Activated CD8-positive, alpha-beta T cell treated with anti-CD3 and anti-CD28 coated beads for 36 hours (primary cell): ENCODE results near the gene CHST13. TPM values are rescaled to one million over a fixed set of nuclear protein-coding genes. Genes with fewer than 3 reads are reported as not detected.

Experiments used
- ATAC-seq: fragments of 200-7000 bp; cut with Tn5 transposase; one replicate; pipeline ENCODE4 v1.10.0; 2021; ENCODE audit warnings: mild to moderate bottlenecking, moderate library complexity
- CTCF ChIA-PET: fragments of 350-600 bp; sonication (Branson Sonifier 250); formaldehyde crosslinking; loops from one replicate; lab custom pipeline; 2021; ENCODE audit warnings: antibody characterized with exemption; lab: Charles Lee
- POLR2A ChIA-PET: fragments of 350-600 bp; sonication (Branson Sonifier 250); formaldehyde crosslinking; loops from one replicate; lab custom pipeline; 2021; ENCODE audit warnings: antibody characterized with exemption; lab: Charles Lee
- DNase-seq: peaks from one replicate; pipeline ENCODE4 v3.0.0-alpha.2; 2020
- H3K27ac Mint-ChIP-seq: one replicate; pipeline ENCODE4 v1.8.0; 2021; ENCODE audit warnings: mild to moderate bottlenecking, mixed read lengths
- H3K27me3 Mint-ChIP-seq: one replicate; pipeline ENCODE4 v1.8.0; 2021; ENCODE audit warnings: mixed read lengths
- H3K36me3 Mint-ChIP-seq: one replicate; pipeline ENCODE4 v1.8.0; 2021; ENCODE audit warnings: low read depth, mixed read lengths
- H3K4me1 Mint-ChIP-seq: one replicate; pipeline ENCODE4 v1.8.0; 2021; ENCODE audit warnings: low read depth, mixed read lengths
- H3K4me3 Mint-ChIP-seq: one replicate; pipeline ENCODE4 v1.8.0; 2021; ENCODE audit warnings: mild to moderate bottlenecking, moderate library complexity, mixed read lengths
- H3K9me3 Mint-ChIP-seq: one replicate; pipeline ENCODE4 v1.8.0; 2021; ENCODE audit warnings: mixed read lengths
- CTCF ChIP-seq: fragments of 200-600 bp; IDR thresholded peaks from one replicate; pipeline ENCODE4 v1.8.0; 2022; ENCODE audit warnings: antibody characterized with exemption, mild to moderate bottlenecking
- intact Hi-C: fragments of 100-400 bp; cut with micrococcal nuclease; formaldehyde crosslinking; loops from one replicate; pipeline ENCODE4 v1.10.0; 2022
- total RNA-seq, 2 experiments: library from RNA; stranded (reverse); gene quantifications; one replicate each; pipeline ENCODE4 v1.2.3, GENCODE V29; 2021

The CHST13 gene
- total RNA-seq, 2 experiments from 2014 or later, result not detected

GRCh38 chr3:126501054-126501453, 22.9 kb upstream of the CHST13 start:
- POLR2A ChIA-PET, result no interaction called here
- no peak for ATAC-seq
- no peak overlapping the region for H3K27ac Mint-ChIP-seq

GRCh38 chr3:126501736-126502135, 22.2 kb upstream of the CHST13 start:
- peaks cover 1% of the 10 kb centered on the region for H3K27me3 Mint-ChIP-seq
- TF ChIP-seq CTCF, result no peak
- CTCF ChIA-PET, result interaction anchor here (0.6 kb wide), 1 partner anchor 31 kb away, joined by 3 read pairs; no protein-coding TSS in a partner anchor
- POLR2A ChIA-PET, result no interaction called here
- no peak overlapping the region for H3K27ac Mint-ChIP-seq
- peaks cover 7% of the 10 kb centered on the region for H3K4me1 Mint-ChIP-seq
- H3K4me3 Mint-ChIP-seq, result no peak overlapping the region
- intact Hi-C loops, result no loop called here
- no peaks in the 10 kb centered on the region for H3K9me3 Mint-ChIP-seq
- no peak for ATAC-seq
- DNase-seq, result no peak
- no peaks in the 10 kb centered on the region for H3K36me3 Mint-ChIP-seq

More at GRCh38 chr3:126501054-126501453, 22.9 kb upstream of the CHST13 start:
- CTCF ChIA-PET, result no interaction called here
- peaks cover 7% of the 10 kb centered on the region for H3K4me1 Mint-ChIP-seq
- no peaks in the 10 kb centered on the region for H3K36me3 Mint-ChIP-seq
- intact Hi-C loops, result no loop called here
- no peak for DNase-seq
- TF ChIP-seq CTCF, result no peak
- no peaks in the 10 kb centered on the region for H3K9me3 Mint-ChIP-seq
- no peak overlapping the region for H3K4me3 Mint-ChIP-seq
- peaks cover 1% of the 10 kb centered on the region for H3K27me3 Mint-ChIP-seq

GRCh38 chr3:126502656-126503055, 21.3 kb upstream of the CHST13 start:
- H3K27me3 Mint-ChIP-seq, result peaks cover 1% of the 10 kb centered on the region
- H3K4me3 Mint-ChIP-seq, result no peak overlapping the region
- no peak for TF ChIP-seq CTCF
- no peaks in the 10 kb centered on the region for H3K9me3 Mint-ChIP-seq
- ChIA-PET POLR2A (no interaction called here), CTCF (no interaction called here)
- H3K36me3 Mint-ChIP-seq, result no peaks in the 10 kb centered on the region
- no peak for ATAC-seq
- DNase-seq, result no peak
- H3K27ac Mint-ChIP-seq, result no peak overlapping the region
- H3K4me1 Mint-ChIP-seq, result peaks cover 3% of the 10 kb centered on the region
- intact Hi-C loops, result no loop called here

- Mint-ChIP-seq H3K27me3 (peaks cover 1% of the 10 kb centered on the region), H3K9me3 (no peaks in the 10 kb centered on the region), H3K4me3 (no peak overlapping the region), H3K36me3 (no peaks in the 10 kb centered on the region), H3K4me1 (peaks cover 1% of the 10 kb centered on the region), H3K27ac (no peak overlapping the region)
- TF ChIP-seq CTCF, result no peak
- POLR2A ChIA-PET, result no interaction called here
- CTCF ChIA-PET, result no interaction called here
- intact Hi-C loops, result no loop called here
- ATAC-seq (no peak), DNase-seq (no peak)
Observed at GRCh38 chr3:126503701-126504100, 20.3 kb upstream of the CHST13 start.

GRCh38 chr3:126507886-126508285, 16.1 kb upstream of the CHST13 start:
- no peak for ATAC-seq
- no peaks in the 10 kb centered on the region for H3K36me3 Mint-ChIP-seq
- no peaks in the 10 kb centered on the region for H3K4me1 Mint-ChIP-seq
- ChIA-PET CTCF (interaction anchor here (4.1 kb wide), 1 partner anchor 15 kb away, joined by 19 read pairs; the partner anchor contains the start of gene CHST13), POLR2A (no interaction called here)
- H3K4me3 Mint-ChIP-seq, result no peak overlapping the region
- no peaks in the 10 kb centered on the region for H3K9me3 Mint-ChIP-seq
- H3K27me3 Mint-ChIP-seq, result peaks cover 1% of the 10 kb centered on the region
- H3K27ac Mint-ChIP-seq, result no peak overlapping the region
- DNase-seq, result no peak
- intact Hi-C loops, result no loop called here
- TF ChIP-seq CTCF, result no peak
